SK-N-MC (cell line): ENCODE measurements around the gene MICOS13.

Experiments
- EZH2 ChIP-seq: fragments of 200-600 bp; sonication (generic); IDR thresholded peaks from one replicate; pipeline ENCODE4 v1.6.1; 2017; ENCODE audit warnings: antibody characterized with exemption
- FOXP2 ChIP-seq: optimal IDR thresholded peaks from 2 replicates; pipeline ENCODE3; 2011; ENCODE audit warnings: mild to moderate bottlenecking, moderate library complexity; ENCODE audit not compliant: insufficient read depth; ENCODE audit errors: extremely low read length, control extremely low read depth
- POLR2AphosphoS5 ChIP-seq: IDR thresholded peaks from 2 replicates; pipeline ENCODE4 v1.6.1; 2012; ENCODE audit warnings: mild to moderate bottlenecking, low read depth, low read length, borderline replicate concordance

- no peak for TF ChIP-seq POLR2AphosphoS5
- no peak for TF ChIP-seq EZH2
- TF ChIP-seq FOXP2 = no peak
Observed at GRCh38 chr19:5654931-5655330, 25.4 kb downstream of the MICOS13 start.
